Measurements from ENCODE around the gene GRIK3. TPM values are rescaled to one million over a fixed set of nuclear protein-coding genes. Genes with fewer than 3 reads are reported as not detected.

The GRIK3 gene
- total and polyA plus RNA-seq, 2 experiments from 2014 or later, result 0.31 to 2.9 TPM

DNA sequence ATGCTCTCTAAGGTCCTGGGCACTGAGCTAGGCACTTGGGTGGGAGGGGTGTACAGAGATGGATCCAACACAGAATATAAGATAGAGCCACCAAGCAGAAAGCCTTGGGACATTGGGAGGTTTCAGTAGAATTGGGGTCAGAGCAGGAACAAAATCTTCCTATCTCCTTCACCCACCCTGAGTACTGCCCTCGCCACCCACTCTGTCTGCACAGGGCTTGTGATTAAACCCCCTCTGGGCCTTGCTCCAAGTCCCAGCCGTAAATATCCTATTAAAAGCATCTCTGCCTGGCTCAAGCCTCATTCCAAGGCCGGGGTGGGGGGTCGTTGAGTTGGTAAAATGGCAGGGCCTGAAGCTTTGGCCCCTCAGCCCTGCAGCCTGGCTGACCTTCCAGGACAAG is 166.7 kb downstream of the GRIK3 start:
- peaks cover 13% of the 10 kb centered on the region; the same call in 2 of the 3 replicates for H3K4me1 Mint-ChIP-seq
- Histone ChIP-seq H3K9me2 (ENCODE audit: insufficient read depth) (no peaks in the 10 kb centered on the region), H3F3A (replicated peaks; ENCODE audit: low read depth) (no peaks in the 10 kb centered on the region), H3K27ac (ENCODE audit: low read depth) (no peak overlapping the region), H3K36me3 (ENCODE audit: insufficient read depth) (no peaks in the 10 kb centered on the region), H3K4me2 (no peak overlapping the region), H3K4me1 (ENCODE audit: insufficient read depth) (no peaks in the 10 kb centered on the region), H4K20me1 (replicated peaks; ENCODE audit: insufficient read depth) (no peaks in the 10 kb centered on the region), H3K79me2 (replicated peaks; ENCODE audit: insufficient read depth) (no peaks in the 10 kb centered on the region), H2AFZ (no peak overlapping the region), H3K4me3 (no peak overlapping the region), H3K27me3 (ENCODE audit: insufficient read depth) (no peaks in the 10 kb centered on the region)
- no peaks in the 10 kb centered on the region for H3K9me3 Mint-ChIP-seq
- no peak for ATAC-seq
- peaks cover 11% of the 10 kb centered on the region for H3K27me3 Mint-ChIP-seq (ENCODE audit: insufficient read depth, low read depth, poor library complexity)
- DNase-seq (ENCODE audit: low spot score), result no peak
- H3K27ac Mint-ChIP-seq, result no peak overlapping the region
- TF ChIP-seq ZNF331 (CRISPR knock-in tag; IDR thresholded peaks at IDR 0.05; ENCODE audit: low read depth) (no peak), STAT1 (IDR thresholded peaks at IDR 0.05; ENCODE audit: unreplicated experiment) (no peak), JUNB (IDR thresholded peaks at IDR 0.05; ENCODE audit: unreplicated experiment) (no peak), EZH2 (IDR thresholded peaks at IDR 0.05; ENCODE audit: low read depth, unreplicated experiment) (no peak), NANOG (IDR thresholded peaks at IDR 0.05; ENCODE audit: borderline replicate concordance) (no peak), EZH2phosphoT487 (IDR thresholded peaks at IDR 0.05; ENCODE audit: unreplicated experiment) (no peak), CREB1 (CRISPR knock-in tag; IDR thresholded peaks at IDR 0.05; ENCODE audit: low read depth) (no peak), POLR2AphosphoS5 (IDR thresholded peaks at IDR 0.05; ENCODE audit: low read depth) (no peak), ZNF114 (CRISPR knock-in tag; IDR thresholded peaks at IDR 0.05) (no peak)
- TF ChIP-seq, protein P1, sequence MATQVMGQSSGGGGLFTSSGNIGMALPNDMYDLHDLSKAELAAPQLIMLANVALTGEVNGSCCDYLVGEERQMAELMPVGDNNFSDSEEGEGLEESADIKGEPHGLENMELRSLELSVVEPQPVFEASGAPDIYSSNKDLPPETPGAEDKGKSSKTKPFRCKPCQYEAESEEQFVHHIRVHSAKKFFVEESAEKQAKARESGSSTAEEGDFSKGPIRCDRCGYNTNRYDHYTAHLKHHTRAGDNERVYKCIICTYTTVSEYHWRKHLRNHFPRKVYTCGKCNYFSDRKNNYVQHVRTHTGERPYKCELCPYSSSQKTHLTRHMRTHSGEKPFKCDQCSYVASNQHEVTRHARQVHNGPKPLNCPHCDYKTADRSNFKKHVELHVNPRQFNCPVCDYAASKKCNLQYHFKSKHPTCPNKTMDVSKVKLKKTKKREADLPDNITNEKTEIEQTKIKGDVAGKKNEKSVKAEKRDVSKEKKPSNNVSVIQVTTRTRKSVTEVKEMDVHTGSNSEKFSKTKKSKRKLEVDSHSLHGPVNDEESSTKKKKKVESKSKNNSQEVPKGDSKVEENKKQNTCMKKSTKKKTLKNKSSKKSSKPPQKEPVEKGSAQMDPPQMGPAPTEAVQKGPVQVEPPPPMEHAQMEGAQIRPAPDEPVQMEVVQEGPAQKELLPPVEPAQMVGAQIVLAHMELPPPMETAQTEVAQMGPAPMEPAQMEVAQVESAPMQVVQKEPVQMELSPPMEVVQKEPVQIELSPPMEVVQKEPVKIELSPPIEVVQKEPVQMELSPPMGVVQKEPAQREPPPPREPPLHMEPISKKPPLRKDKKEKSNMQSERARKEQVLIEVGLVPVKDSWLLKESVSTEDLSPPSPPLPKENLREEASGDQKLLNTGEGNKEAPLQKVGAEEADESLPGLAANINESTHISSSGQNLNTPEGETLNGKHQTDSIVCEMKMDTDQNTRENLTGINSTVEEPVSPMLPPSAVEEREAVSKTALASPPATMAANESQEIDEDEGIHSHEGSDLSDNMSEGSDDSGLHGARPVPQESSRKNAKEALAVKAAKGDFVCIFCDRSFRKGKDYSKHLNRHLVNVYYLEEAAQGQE (IDR thresholded peaks at IDR 0.05; ENCODE audit: unreplicated experiment), result no peak
- TF ChIP-seq, protein P2, sequence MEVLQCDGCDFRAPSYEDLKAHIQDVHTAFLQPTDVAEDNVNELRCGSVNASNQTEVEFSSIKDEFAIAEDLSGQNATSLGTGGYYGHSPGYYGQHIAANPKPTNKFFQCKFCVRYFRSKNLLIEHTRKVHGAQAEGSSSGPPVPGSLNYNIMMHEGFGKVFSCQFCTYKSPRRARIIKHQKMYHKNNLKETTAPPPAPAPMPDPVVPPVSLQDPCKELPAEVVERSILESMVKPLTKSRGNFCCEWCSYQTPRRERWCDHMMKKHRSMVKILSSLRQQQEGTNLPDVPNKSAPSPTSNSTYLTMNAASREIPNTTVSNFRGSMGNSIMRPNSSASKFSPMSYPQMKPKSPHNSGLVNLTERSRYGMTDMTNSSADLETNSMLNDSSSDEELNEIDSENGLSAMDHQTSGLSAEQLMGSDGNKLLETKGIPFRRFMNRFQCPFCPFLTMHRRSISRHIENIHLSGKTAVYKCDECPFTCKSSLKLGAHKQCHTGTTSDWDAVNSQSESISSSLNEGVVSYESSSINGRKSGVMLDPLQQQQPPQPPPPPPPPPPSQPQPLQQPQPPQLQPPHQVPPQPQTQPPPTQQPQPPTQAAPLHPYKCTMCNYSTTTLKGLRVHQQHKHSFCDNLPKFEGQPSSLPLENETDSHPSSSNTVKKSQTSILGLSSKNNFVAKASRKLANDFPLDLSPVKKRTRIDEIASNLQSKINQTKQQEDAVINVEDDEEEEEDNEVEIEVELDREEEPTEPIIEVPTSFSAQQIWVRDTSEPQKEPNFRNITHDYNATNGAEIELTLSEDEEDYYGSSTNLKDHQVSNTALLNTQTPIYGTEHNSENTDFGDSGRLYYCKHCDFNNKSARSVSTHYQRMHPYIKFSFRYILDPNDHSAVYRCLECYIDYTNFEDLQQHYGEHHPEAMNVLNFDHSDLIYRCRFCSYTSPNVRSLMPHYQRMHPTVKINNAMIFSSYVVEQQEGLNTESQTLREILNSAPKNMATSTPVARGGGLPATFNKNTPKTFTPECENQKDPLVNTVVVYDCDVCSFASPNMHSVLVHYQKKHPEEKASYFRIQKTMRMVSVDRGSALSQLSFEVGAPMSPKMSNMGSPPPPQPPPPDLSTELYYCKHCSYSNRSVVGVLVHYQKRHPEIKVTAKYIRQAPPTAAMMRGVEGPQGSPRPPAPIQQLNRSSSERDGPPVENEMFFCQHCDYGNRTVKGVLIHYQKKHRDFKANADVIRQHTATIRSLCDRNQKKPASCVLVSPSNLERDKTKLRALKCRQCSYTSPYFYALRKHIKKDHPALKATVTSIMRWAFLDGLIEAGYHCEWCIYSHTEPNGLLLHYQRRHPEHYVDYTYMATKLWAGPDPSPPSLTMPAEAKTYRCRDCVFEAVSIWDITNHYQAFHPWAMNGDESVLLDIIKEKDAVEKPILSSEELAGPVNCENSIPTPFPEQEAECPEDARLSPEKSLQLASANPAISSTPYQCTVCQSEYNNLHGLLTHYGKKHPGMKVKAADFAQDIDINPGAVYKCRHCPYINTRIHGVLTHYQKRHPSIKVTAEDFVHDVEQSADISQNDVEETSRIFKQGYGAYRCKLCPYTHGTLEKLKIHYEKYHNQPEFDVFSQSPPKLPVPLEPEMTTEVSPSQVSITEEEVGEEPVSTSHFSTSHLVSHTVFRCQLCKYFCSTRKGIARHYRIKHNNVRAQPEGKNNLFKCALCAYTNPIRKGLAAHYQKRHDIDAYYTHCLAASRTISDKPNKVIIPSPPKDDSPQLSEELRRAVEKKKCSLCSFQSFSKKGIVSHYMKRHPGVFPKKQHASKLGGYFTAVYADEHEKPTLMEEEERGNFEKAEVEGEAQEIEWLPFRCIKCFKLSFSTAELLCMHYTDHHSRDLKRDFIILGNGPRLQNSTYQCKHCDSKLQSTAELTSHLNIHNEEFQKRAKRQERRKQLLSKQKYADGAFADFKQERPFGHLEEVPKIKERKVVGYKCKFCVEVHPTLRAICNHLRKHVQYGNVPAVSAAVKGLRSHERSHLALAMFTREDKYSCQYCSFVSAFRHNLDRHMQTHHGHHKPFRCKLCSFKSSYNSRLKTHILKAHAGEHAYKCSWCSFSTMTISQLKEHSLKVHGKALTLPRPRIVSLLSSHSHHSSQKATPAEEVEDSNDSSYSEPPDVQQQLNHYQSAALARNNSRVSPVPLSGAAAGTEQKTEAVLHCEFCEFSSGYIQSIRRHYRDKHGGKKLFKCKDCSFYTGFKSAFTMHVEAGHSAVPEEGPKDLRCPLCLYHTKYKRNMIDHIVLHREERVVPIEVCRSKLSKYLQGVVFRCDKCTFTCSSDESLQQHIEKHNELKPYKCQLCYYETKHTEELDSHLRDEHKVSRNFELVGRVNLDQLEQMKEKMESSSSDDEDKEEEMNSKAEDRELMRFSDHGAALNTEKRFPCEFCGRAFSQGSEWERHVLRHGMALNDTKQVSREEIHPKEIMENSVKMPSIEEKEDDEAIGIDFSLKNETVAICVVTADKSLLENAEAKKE (CRISPR knock-in tag; IDR thresholded peaks at IDR 0.05), result no peak
- TF ChIP-seq, protein P3, sequence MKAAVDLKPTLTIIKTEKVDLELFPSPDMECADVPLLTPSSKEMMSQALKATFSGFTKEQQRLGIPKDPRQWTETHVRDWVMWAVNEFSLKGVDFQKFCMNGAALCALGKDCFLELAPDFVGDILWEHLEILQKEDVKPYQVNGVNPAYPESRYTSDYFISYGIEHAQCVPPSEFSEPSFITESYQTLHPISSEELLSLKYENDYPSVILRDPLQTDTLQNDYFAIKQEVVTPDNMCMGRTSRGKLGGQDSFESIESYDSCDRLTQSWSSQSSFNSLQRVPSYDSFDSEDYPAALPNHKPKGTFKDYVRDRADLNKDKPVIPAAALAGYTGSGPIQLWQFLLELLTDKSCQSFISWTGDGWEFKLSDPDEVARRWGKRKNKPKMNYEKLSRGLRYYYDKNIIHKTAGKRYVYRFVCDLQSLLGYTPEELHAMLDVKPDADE (IDR thresholded peaks at IDR 0.05), result no peak
- TF ChIP-seq, protein P4, sequence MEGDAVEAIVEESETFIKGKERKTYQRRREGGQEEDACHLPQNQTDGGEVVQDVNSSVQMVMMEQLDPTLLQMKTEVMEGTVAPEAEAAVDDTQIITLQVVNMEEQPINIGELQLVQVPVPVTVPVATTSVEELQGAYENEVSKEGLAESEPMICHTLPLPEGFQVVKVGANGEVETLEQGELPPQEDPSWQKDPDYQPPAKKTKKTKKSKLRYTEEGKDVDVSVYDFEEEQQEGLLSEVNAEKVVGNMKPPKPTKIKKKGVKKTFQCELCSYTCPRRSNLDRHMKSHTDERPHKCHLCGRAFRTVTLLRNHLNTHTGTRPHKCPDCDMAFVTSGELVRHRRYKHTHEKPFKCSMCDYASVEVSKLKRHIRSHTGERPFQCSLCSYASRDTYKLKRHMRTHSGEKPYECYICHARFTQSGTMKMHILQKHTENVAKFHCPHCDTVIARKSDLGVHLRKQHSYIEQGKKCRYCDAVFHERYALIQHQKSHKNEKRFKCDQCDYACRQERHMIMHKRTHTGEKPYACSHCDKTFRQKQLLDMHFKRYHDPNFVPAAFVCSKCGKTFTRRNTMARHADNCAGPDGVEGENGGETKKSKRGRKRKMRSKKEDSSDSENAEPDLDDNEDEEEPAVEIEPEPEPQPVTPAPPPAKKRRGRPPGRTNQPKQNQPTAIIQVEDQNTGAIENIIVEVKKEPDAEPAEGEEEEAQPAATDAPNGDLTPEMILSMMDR (conservative IDR thresholded peaks at IDR 0.05; ENCODE audit: low read depth in 2 of 2), result no peak
- no peak overlapping the region for H3K4me3 Mint-ChIP-seq
- H3K36me3 Mint-ChIP-seq (ENCODE audit: low read depth), result no peaks in the 10 kb centered on the region
